Fibroblast of skin of back (primary cell): ENCODE results near the gene FGD6. TPM values are rescaled to one million over a fixed set of nuclear protein-coding genes. Genes with fewer than 3 reads are reported as not detected.
"Not testable (repeated sequence)": the region's sequence is repeated elsewhere in the genome, so short reads cannot be mapped to it uniquely, and the experiment has no call there.

Source experiments
- DNase-seq: peaks from one replicate; pipeline ENCODE4 v3.0.0-alpha.2; 2013
- polyA plus RNA-seq, 2 experiments: library from polyadenylated mRNA; unstranded; fragments of 120-200 nt; gene quantifications; one replicate each; pipeline ENCODE4 v1.2.1, GENCODE V29; 2013; ENCODE audit not compliant: insufficient read length in 2 of 2

FGD6 gene
- 3.0 TPM for polyA plus RNA-seq (2013, experiment 1 of 2; ENCODE audit: insufficient read length)
- 2.2 TPM for polyA plus RNA-seq (2013, experiment 2 of 2; ENCODE audit: insufficient read length)

- DNase-seq: peak; percentile 99
These were observed at the start of gene FGD6, which contains the start of gene VEZT for GRCh38 chr12:95217377-95218149. Gene FGD6 (minus strand): TSS chr12:95217467. CDS start chr12:95217240, 227 bp downstream. Gene VEZT (plus strand): TSS chr12:95217807. CDS start chr12:95217851, 44 bp downstream.

- no peak for DNase-seq
These were observed 49.0 kb upstream of the FGD6 start for GRCh38 chr12:95266254-95266653.

- DNase-seq: no peak
These were observed 48.5 kb upstream of the FGD6 start for GRCh38 chr12:95265765-95266164.

- peak; percentile 12 for DNase-seq
These were observed 45.5 kb upstream of the FGD6 start for GRCh38 chr12:95262808-95263207.

- no peak for DNase-seq
These were observed 43.8 kb upstream of the FGD6 start for GRCh38 chr12:95261109-95261508.

- DNase-seq: no peak
These were observed 42.1 kb upstream of the FGD6 start for GRCh38 chr12:95259368-95259767.

GRCh38 chr12:95258803-95259202 is 41.5 kb upstream of the FGD6 start:
- no peak for DNase-seq

- peak; percentile 50 for DNase-seq
These were observed 40.9 kb upstream of the FGD6 start for GRCh38 chr12:95258151-95258550.

- DNase-seq: no peak
These were observed 40.3 kb upstream of the FGD6 start for GRCh38 chr12:95257541-95257940.

- DNase-seq: no peak
These were observed 36.1 kb upstream of the FGD6 start for GRCh38 chr12:95253386-95253785.

- no peak for DNase-seq
These were observed 31.5 kb upstream of the FGD6 start for GRCh38 chr12:95248604-95249360.

- DNase-seq: no peak
These were observed 30.8 kb upstream of the FGD6 start for GRCh38 chr12:95248095-95248494.

GRCh38 chr12:95244350-95244749 is 27.1 kb upstream of the FGD6 start:
- DNase-seq: no peak

- no peak for DNase-seq
These were observed 26.4 kb upstream of the FGD6 start for GRCh38 chr12:95243497-95244183.

GRCh38 chr12:95241761-95242506 is 24.7 kb upstream of the FGD6 start:
- no peak for DNase-seq

GRCh38 chr12:95241138-95241537 is 23.9 kb upstream of the FGD6 start:
- DNase-seq: not testable (repeated sequence)

- DNase-seq: no peak
These were observed 23.3 kb upstream of the FGD6 start for GRCh38 chr12:95240556-95240955.

GRCh38 chr12:95239835-95240234 is 22.6 kb upstream of the FGD6 start:
- DNase-seq: not testable (repeated sequence)

- DNase-seq: no peak
These were observed 21.9 kb upstream of the FGD6 start for GRCh38 chr12:95239216-95239615.

- no peak for DNase-seq
These were observed 20.9 kb upstream of the FGD6 start for GRCh38 chr12:95238150-95238549.

- DNase-seq: no peak
These were observed 20.0 kb upstream of the FGD6 start for GRCh38 chr12:95237315-95237714.

- not testable (repeated sequence) for DNase-seq
These were observed 18.4 kb upstream of the FGD6 start for GRCh38 chr12:95235621-95236020.
